Fibroblast of villous mesenchyme (primary cell): ENCODE measurements around the gene NR2F2. TPM values are rescaled to one million over a fixed set of nuclear protein-coding genes. Genes with fewer than 3 reads are reported as not detected.
"Not testable (repeated sequence)": the region's sequence is repeated elsewhere in the genome, so short reads cannot be mapped to it uniquely, and the experiment has no call there.

ENCODE experiments used
- DNase-seq: peaks from one replicate; pipeline ENCODE4 v3.0.0-alpha.2; 2010; ENCODE audit warnings: low read depth
- H3K4me3 ChIP-seq: 2 replicates; pipeline ENCODE4 v1.5.1; 2011; ENCODE audit warnings: low read depth, mild to moderate bottlenecking, low read length
- CTCF ChIP-seq: IDR thresholded peaks from 2 replicates; pipeline ENCODE4 v1.5.1; 2012; ENCODE audit warnings: low read depth, mild to moderate bottlenecking, low read length; ENCODE audit not compliant: insufficient read depth
- total RNA-seq: library from RNA; depleted of rRNA; stranded (reverse); fragments of >200 nt; gene quantifications from 2 replicates; pipeline ENCODE4 v1.2.3, GENCODE V29; 2012

The NR2F2 gene
- total RNA-seq, 1 donor = 96.3 TPM

- H3K4me3 ChIP-seq = no peak overlapping the region
- DNase-seq = peak; percentile 38
- TF ChIP-seq CTCF = no peak
These were observed 44.0 kb downstream of the NR2F2 start for GRCh38 chr15:96374499-96374898.

- not testable (repeated sequence) for DNase-seq, H3K4me3 ChIP-seq
These were observed 49.1 kb downstream of the NR2F2 start for GRCh38 chr15:96379592-96379991.

GRCh38 chr15:96381463-96381862 is 51.0 kb downstream of the NR2F2 start:
- TF ChIP-seq CTCF = no peak
- no peak for DNase-seq
- no peak overlapping the region for H3K4me3 ChIP-seq

- TF ChIP-seq CTCF = no peak
- no peak for DNase-seq
These were observed 54.7 kb downstream of the NR2F2 start for GRCh38 chr15:96385195-96385594.

GRCh38 chr15:96388673-96389072 is 58.2 kb downstream of the NR2F2 start:
- TF ChIP-seq CTCF = no peak
- DNase-seq = no peak
- no peak overlapping the region for H3K4me3 ChIP-seq

More at GRCh38 chr15:96385195-96385594, 54.7 kb downstream of the NR2F2 start:
- no peak overlapping the region for H3K4me3 ChIP-seq
